A375 (cell line): ENCODE results near the gene NR4A2. TPM values are rescaled to one million over a fixed set of nuclear protein-coding genes. Genes with fewer than 3 reads are reported as not detected.

Source experiments
- total RNA-seq: library from RNA; depleted of rRNA; stranded (reverse); fragments of >200 nt; shearing (Covaris generic); gene quantifications from 2 replicates; pipeline ENCODE4 v1.2.3, GENCODE V29; 2014; rRNA removed

NR4A2 gene
- 7.3 and 7.6 TPM in 2 replicates for total RNA-seq

DNA sequence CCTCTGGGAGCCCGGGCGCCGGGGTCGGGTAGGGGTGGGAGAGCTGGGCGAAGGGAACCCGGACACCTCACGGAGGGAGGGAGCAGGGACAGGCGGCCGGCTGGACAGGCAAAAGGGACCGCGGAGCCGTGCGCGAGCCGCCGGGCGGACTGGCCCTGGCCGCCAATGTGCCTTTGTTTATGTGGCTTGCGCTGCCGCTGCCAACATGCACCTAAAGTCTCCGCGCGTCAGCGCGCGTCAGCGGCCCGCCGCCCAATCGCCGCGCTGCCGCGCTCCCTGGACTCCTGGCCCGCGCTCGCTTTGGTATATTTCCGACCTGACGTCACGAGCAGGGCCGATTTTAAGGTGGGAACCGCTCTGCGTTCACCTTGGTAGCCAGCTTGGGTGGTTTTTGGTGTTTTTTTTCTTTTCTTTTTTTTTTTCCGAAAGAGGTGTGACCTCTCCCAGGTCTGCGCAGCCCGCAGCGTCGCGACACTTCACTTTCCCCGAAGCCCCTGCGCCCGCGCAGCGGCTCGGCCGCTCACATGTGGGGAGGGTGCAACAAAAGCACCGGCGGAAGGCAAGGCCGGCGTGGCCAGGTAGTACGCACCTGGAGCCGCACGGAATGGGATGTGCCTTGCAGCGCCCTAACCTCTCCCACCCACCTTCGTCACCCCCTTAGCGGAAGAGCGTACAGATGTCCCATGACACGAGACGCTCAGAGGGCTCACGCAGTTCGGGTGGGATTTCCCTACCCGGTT lies at the start of gene NR4A2:
NR4A2 (minus strand) TSS at position 188 of the 740 bp plus-strand sequence. CDS start 2,535 bp downstream, outside the sequence.

Other genes with a start within 250 kb of the NR4A2 start
- 48.1 and 83.3 TPM in 2 replicates for gene GPD2, start 103.7 kb upstream of the NR4A2 start, total RNA-seq